ENCODE results near the gene ARHGAP26. TPM values are rescaled to one million over a fixed set of nuclear protein-coding genes. Genes with fewer than 3 reads are reported as not detected.
A peak's percentile ranks its signal among the peaks of the same experiment; 100 is the strongest.
"Not testable (repeated sequence)": the region's sequence is repeated elsewhere in the genome, so short reads cannot be mapped to it uniquely, and the experiment has no call there.

Gene ARHGAP26
- total RNA-seq, 4 donors from 2014 or later: 12.4 to 49.5 (median 31.8) TPM

DNA sequence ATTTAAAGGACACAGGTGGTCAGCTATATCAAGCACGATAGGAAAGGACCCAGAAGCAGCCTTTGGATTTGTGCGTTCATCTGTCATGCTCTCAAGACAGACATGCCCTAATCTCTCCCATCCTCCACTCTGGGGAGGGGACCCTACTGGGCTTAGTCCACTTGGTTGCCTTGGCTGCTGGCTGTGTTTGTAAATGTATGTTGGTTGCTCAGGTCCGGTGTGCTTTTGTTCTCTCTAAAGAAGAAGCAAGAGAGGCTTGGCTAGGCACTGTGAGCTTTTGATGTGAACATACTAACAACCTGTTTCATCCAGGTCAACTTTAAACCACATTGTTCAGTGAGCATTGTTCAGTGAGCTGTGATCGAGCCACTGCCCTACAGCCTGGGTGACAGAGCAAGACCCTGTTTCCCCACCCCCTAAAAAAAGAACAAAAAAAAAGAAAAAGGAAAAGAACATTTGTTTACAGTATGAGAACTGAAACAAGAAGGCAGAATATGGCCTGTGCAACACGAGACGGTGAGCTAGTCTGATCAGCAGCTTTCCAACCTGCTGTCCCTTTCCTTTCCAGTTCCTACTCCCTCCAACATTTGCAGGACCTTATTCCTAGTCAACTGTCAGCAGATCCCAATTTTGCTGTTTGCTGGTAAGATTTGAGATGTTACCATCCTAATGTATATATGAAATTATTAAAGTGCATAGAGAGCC lies 228.3 kb downstream of the ARHGAP26 start:
- Histone ChIP-seq H3K36me3 (no peaks in the 10 kb centered on the region), H3K27me3 (no peaks in the 10 kb centered on the region), H3K9me3 (no peaks in the 10 kb centered on the region), H3K4me3 (no peak overlapping the region), H3K27ac (no peak overlapping the region), H3K4me1 (peaks cover 0 to 8% of the 10 kb centered on the region in 2 donors)
- intact Hi-C loops (cut with DNase I; ENCODE audit: low total_unique reads): no loop called here
- no peak for TF ChIP-seq POLR2A (IDR thresholded peaks at IDR 0.05)
- TF ChIP-seq, protein P1, sequence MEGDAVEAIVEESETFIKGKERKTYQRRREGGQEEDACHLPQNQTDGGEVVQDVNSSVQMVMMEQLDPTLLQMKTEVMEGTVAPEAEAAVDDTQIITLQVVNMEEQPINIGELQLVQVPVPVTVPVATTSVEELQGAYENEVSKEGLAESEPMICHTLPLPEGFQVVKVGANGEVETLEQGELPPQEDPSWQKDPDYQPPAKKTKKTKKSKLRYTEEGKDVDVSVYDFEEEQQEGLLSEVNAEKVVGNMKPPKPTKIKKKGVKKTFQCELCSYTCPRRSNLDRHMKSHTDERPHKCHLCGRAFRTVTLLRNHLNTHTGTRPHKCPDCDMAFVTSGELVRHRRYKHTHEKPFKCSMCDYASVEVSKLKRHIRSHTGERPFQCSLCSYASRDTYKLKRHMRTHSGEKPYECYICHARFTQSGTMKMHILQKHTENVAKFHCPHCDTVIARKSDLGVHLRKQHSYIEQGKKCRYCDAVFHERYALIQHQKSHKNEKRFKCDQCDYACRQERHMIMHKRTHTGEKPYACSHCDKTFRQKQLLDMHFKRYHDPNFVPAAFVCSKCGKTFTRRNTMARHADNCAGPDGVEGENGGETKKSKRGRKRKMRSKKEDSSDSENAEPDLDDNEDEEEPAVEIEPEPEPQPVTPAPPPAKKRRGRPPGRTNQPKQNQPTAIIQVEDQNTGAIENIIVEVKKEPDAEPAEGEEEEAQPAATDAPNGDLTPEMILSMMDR (IDR thresholded peaks at IDR 0.05): no peak
- no peak for DNase-seq

DNA sequence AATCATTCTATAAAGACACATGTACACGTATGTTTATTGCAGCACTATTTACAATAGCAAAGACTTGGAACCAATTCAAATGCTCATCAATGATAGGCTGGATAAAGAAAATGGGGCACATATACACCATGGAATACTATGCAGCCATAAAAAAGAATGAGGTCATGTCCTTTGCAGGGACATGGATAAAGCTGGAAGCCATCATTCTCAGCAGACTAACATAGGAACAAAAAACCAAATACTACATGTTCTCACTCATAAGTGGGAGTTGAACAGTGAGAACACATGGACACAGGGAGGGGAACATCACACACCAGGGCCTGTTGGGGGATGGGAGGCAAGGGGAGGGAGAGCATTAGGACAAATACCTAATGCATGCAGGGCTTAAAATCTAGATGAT lies 230.4 kb downstream of the ARHGAP26 start:
- H3K36me3 ChIP-seq; H3K4me3 ChIP-seq; H3K4me1 ChIP-seq; H3K9me3 ChIP-seq; intact Hi-C loops (cut with DNase I; ENCODE audit: low total_unique reads); DNase-seq; H3K27ac ChIP-seq; H3K27me3 ChIP-seq: not testable (repeated sequence)

DNA sequence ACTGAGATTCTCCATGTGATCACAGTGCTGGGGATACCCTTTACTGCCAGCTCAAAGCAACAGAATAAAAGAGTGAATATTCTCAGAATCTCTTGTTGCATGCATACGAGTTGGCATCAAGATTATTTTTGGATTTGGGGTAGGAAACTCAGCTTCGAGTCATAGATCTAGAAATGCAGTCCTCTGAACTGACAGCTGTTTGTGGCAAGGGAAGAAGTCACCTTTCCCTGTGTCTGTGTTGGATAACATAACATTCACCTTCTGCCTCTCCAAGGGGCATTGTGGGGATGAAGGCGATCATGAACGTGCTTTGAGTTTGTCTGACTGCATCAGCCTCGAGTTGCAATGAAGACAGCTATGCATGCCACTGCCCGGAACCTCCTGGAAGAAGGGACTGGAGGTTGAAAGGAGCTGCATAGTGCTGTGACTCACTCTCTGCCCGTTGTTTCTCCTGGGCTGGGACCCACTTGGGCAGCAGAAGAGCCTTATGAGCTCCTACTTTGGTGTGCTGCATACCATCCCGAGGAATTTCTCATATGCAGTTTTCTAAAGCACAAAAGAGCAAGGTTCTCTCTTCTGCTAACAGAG lies 231.7 kb downstream of the ARHGAP26 start:
- intact Hi-C loops (cut with DNase I; ENCODE audit: low total_unique reads): no loop called here
- DNase-seq: no peak
- Histone ChIP-seq H3K27me3 (no peaks in the 10 kb centered on the region), H3K27ac (peak overlapping the region; percentile 37 to 62), H3K36me3 (no peaks in the 10 kb centered on the region), H3K9me3 (no peaks in the 10 kb centered on the region), H3K4me1 (peaks cover 0 to 8% of the 10 kb centered on the region in 2 donors), H3K4me3 (no peak overlapping the region)
- TF ChIP-seq, protein P1 (IDR thresholded peaks at IDR 0.05): no peak
- TF ChIP-seq POLR2A (IDR thresholded peaks at IDR 0.05): no peak

DNA sequence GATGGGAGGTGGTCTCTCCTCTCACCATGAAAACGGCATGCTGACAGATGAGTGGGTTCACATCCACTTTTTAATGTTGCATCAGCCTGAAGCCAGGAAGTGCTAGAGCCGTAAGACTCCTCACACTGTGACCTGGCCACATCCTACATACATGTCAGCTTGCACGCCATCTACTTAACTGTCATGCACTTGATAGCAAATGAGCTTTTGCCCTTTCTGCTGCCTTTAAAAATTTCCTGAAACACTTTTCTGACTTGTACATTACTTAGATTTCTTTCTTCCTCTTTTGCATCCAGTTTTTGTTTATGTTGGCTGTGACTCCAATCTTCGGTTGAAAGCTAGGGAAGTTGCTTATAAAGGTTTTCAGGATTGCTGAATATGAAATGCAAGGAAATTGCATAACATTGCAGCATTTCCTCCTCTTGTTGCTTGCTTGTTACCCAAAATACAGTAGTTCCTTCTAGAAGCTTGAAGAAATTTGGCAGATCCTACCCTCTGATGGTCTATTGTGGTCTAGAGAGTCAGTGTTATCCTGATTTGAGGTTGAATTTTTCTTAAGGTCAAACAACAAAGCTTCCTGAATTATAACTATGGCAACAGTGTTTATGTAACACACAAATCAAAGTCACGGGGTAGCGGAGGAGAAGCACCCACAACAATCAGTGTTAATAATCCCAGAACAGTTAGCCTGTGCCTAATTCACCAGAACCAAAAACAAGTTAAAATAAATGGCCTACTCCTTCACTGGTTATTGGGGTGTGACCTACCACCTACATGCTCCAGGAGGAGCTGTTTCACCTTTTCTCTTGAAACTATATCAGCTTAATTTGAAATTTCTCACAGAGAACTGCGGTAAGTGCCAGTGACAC lies 232.5 kb downstream of the ARHGAP26 start:
- Histone ChIP-seq H3K27ac (peak overlapping the region; percentile 47 to 62), H3K4me1 (peaks cover 0 to 8% of the 10 kb centered on the region in 2 donors), H3K9me3 (no peaks in the 10 kb centered on the region), H3K4me3 (no peak overlapping the region), H3K27me3 (no peaks in the 10 kb centered on the region), H3K36me3 (no peaks in the 10 kb centered on the region)
- peak in 1 of 2 donors; percentile 22 for DNase-seq
- no peak for TF ChIP-seq POLR2A (IDR thresholded peaks at IDR 0.05)
- TF ChIP-seq, protein P1 (IDR thresholded peaks at IDR 0.05): peak; percentile 33 to 63 (median 52)
- intact Hi-C loops (cut with DNase I; ENCODE audit: low total_unique reads): no loop called here

- TF ChIP-seq, protein P1 (IDR thresholded peaks at IDR 0.05): no peak
- no peak for TF ChIP-seq POLR2A (IDR thresholded peaks at IDR 0.05)
- no peaks in the 10 kb centered on the region for H3K36me3 ChIP-seq
- H3K4me3 ChIP-seq: no peak overlapping the region
- DNase-seq: no peak
- H3K4me1 ChIP-seq: peaks cover 0 to 8% of the 10 kb centered on the region in 2 donors
- H3K27ac ChIP-seq: peak overlapping the region; percentile 47 to 62
- intact Hi-C loops (cut with DNase I; ENCODE audit: low total_unique reads): no loop called here
- no peaks in the 10 kb centered on the region for H3K27me3 ChIP-seq
- no peaks in the 10 kb centered on the region for H3K9me3 ChIP-seq
Observed at GRCh38 chr5:143003328-143003636, 233.1 kb downstream of the ARHGAP26 start.
